Right kidney (tissue), 1 donor: ENCODE measurements around the gene TBC1D10A.

Source experiments
- DNase-seq: peaks from one replicate; pipeline ENCODE4 v3.0.0-alpha.2; 2016

Gene TBC1D10A

GRCh38 chr22:30301995-30302809, 24.5 kb downstream of the TBC1D10A start:
- no peak for DNase-seq

DNA sequence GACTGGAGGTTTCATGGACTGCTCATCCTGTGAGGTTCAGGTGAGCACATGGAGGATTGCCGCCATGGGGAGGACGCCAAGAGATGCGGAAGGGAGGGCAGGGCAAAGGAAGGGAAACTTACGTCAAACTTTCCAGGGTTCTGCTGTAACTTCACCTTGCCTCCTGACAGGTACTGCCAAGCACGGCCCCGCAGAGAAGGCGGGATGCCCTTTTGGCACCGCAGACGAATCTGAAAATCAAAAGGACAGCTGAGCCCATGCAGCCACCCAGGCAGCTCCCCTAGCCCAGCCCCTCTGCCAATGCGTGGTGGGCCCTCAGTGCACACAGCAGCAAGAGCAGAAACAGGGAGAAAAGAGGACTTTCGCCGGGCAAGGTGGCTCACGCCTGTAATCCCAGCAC, 27.4 kb downstream of the TBC1D10A start:
- DNase-seq = no peak

- no peak for DNase-seq
Observed at GRCh38 chr22:30297991-30298701, 28.6 kb downstream of the TBC1D10A start.

DNA sequence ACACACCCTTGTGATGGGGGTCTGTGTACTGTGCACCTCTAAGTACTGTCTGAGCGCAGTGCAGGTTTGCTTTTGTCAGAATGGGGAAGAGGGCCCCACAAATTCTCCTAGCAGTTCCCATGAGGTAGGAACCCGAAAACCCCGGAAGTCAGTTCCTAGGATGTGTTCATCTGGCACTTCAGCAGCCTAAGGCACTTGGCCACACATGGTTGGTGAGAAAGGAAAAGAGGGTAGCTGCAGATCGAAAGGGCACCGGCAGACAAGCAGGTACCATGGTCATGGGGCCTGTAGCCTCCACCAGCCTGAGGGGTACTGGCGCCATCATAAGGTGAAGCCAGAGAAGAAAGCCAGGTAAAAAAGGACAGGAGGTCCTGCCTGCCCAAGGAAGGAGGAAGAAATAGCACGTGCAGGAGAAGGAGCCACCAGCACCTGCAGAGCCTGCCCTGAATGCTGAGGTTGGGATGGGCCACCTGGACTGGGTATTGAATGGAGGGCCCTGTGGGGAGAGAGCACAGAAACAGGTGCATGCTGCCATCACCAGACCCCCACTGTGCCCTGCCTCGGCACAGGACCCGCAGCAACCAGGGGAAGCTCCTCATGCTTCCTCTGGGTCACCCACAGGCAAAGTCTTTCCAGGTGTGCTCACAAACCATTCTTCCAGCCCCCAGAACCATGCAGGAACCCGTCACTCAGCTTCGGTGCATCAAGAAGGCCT, 29.3 kb downstream of the TBC1D10A start:
- DNase-seq = no peak

- DNase-seq = no peak
Observed at GRCh38 chr22:30296833-30297232, 29.9 kb downstream of the TBC1D10A start.

DNA sequence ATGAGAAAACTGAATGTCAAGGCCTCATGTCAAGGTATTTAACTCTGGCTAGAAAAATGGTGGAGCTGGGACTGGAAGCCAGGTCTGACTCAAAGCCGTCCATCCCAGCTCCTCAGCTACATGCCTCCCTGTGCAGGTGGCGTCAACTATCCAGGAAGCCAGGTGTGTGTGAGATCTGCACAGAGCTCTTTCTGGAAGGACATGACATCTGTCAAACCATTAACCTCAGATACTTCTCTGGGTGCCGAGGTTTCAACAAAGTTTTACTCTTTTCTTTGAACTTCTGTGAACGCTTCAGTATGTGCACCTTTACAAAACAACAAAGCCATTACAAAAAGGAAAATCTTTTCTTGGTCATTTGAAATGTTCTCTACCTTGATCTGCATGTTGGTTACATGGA, 30.4 kb downstream of the TBC1D10A start:
- no peak for DNase-seq

GRCh38 chr22:30295576-30295975, 31.2 kb downstream of the TBC1D10A start:
- no peak for DNase-seq

DNA sequence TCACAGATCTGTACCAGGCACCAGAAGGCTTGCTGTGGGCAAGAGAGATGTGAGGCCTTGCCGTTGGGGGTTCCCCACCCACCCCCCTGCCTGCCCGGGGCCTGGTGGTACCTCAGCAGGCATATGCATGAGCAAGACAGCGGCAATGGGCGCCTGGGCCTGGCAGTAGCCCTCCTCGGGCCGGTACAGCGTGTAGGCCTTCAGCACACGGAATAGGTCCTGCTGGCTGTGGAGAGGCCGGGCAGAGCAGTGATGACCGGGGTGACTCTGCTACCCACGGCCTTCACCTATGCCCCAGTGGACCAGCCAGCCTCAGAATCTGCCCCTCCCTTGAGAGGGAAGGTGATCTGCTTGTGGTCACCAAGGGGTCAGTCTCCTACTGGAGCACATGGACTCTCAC, 31.9 kb downstream of the TBC1D10A start:
- DNase-seq = no peak

DNA sequence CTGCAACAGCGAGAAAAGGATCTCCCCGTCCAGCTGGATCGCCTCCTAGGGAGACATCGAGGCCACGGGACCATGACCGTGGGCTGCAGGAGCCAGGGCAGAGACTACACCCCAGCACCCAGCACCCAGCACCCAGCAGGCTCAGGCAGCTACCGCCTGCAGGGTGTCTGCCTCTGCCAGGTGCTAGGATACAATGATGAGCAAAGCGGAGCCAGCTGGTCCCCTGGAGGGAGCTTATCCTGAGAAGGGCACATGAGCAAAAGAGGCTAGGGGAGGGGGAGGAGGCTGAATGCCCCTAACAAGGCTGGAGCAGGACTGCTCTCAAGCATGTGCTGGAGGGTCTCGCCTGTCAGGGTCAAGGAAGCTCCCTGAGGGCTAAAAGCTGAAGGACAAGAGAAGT, 32.7 kb downstream of the TBC1D10A start:
- no peak for DNase-seq

- DNase-seq = no peak
Observed at GRCh38 chr22:30293026-30293425, 33.7 kb downstream of the TBC1D10A start.

GRCh38 chr22:30292069-30292970, 34.4 kb downstream of the TBC1D10A start:
- no peak for DNase-seq

- no peak for DNase-seq
Observed at GRCh38 chr22:30291058-30291892, 35.5 kb downstream of the TBC1D10A start.

DNA sequence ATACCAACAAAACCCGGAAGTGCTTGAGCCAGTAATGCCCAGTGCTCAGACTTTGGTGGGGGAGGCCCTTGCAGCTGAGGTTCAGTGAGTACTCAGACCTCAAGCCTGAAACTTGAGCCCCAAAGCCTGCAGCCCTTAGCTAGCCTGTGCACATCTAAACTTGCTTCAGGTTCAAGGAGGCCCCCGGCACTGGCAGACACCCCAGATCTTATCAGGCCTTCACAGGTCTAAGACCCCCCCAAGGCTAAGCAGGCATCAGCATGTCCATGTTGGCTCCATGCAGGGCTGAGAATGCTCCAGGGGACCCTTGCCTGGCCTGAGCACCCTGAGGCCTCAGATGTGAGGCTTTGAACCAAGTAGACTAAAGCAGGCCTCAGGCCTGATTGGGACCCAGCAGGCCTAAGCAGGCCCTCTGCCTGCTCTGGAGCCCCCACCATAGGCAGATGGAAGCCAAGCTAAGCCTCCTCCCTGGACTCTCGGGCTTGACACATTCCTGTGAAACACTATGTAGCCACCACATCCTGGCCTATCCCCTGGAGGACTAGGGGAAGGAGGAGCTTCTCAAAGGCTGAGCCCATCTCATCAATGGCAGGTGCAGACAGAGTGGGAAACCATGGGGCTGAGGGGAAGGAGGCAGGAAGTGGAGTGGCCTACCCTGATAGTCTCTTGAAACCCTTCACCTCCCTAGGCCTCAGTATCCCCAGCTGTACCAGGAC, 36.2 kb downstream of the TBC1D10A start:
- DNase-seq = peak; percentile 39

GRCh38 chr22:30289980-30290313, 36.8 kb downstream of the TBC1D10A start:
- no peak for DNase-seq

GRCh38 chr22:30289141-30289979, 37.4 kb downstream of the TBC1D10A start, which contains the start of gene CASTOR1:
Gene CASTOR1, minus strand, starts transcription at chr22:30289505. Its CDS starts 8 bp downstream, at chr22:30289497.
- DNase-seq = peak; percentile 97

DNA sequence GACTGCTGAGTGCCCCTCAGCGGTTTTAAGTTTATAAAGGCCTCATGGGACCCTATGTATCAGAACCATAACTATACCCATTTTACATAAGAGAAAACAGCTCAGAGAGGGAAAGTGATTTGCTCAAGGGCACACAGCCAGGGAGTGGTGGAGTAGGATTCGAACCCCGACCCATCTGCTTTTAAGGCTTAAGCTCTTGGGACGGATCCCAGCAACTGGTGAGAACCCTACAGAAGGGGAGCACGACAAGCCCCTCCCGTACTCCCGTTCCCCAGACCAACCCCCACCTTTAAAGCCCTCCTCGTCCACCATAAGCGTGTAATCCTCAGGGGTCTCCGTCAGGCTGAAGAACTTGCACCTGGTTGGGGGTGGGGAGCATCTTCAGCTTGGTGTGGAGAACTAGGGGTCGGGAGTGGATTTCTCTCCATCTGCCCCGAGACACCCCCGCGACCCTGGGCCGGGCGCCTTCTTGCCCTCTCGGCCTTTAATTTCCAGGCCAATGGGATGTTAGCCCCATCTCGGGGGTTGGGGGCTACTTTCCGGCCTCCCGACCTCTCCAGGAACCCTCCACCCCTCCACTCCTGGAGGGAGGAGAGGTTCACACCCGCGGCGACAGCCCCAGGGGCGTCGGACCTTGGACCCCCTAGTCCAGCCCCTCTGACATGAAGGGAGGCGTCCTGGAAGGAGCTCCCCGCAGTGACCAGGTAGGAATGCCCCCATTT, 38.2 kb downstream of the TBC1D10A start:
- DNase-seq = no peak

DNA sequence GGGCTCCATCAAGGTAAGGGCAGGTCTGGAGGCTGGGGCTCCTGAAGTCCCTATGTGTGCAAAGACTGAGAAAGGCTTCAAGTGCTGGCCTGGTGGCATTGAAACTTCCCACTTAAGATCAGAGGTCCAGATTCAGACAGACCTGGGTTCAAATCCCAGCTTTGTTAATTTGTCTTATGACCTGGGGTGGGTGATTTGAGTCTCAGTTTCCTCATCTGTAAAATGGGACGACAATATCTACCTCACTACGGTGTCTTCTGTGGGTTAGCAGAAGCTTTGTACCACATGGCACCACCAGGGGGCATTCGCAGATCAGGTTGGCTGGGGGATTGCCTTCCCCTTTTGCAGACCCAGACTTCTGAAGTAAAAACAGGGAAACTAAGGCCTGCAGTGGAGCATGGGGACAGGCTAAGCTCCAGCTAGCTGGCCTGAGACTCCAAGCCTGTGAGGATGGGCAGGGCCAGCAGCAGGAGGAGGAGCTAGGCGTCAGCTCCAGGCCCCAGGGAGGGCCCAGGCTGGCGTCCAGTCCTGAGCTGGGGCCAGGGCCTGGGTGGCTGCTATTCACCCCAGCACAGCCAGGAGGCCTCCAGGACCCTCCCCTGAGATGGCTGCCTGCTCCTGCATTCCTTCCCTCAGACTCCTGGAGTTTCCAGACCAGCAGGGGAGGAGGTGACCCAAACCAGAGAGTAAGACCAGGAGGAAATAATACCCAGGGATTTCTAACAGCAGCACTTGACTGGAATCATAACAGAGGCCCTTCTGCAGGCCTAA, 38.9 kb downstream of the TBC1D10A start:
- peak; percentile 74 for DNase-seq
